Liver (tissue), 9 donors: Measurements from ENCODE around the gene GPC1. TPM values are rescaled to one million over a fixed set of nuclear protein-coding genes. Genes with fewer than 3 reads are reported as not detected.

Experiments
- DNase-seq: peaks from one replicate; pipeline ENCODE4 v3.0.0-alpha.2; 2017; ENCODE audit warnings: low spot score
- H3K27ac ChIP-seq, 2 donors: one replicate each; pipeline ENCODE4 v1.7.0; 2013; ENCODE audit warnings: inconsistent platforms in 2 of 2, low read length in 2 of 2, control low read depth in 1 of 2, low read depth in 1 of 2, mild to moderate bottlenecking in 1 of 2
- H3K27me3 ChIP-seq, 4 donors: one replicate each; pipeline versions ENCODE4 v1.6.1 to v1.7.0; 2013; ENCODE audit warnings: low read length in 3 of 4, inconsistent platforms in 1 of 4, mild to moderate bottlenecking in 1 of 4, moderate library complexity in 1 of 4; ENCODE audit not compliant: control insufficient read depth in 4 of 4, insufficient read depth in 4 of 4
- H3K36me3 ChIP-seq, 4 donors: one replicate each; pipeline versions ENCODE4 v1.6.1 to v1.7.0; 2013; ENCODE audit warnings: low read length in 3 of 4, mild to moderate bottlenecking in 3 of 4, low read depth in 1 of 4, moderate library complexity in 1 of 4; ENCODE audit not compliant: control insufficient read depth in 4 of 4, insufficient read depth in 3 of 4
- H3K4me1 ChIP-seq, 4 donors: one replicate each; pipeline versions ENCODE4 v1.6.1 to v1.7.0; 2013; ENCODE audit warnings: low read length in 3 of 4, mild to moderate bottlenecking in 3 of 4, moderate library complexity in 1 of 4; ENCODE audit not compliant: control insufficient read depth in 4 of 4, insufficient read depth in 4 of 4
- H3K4me3 ChIP-seq, 3 donors: one replicate each; pipeline versions ENCODE4 v1.6.1 to v1.7.0; 2013; ENCODE audit warnings: low read length in 3 of 3, control low read depth in 1 of 3, low read depth in 1 of 3, mild to moderate bottlenecking in 1 of 3
- H3K9ac ChIP-seq, 2 donors: one replicate each; pipeline ENCODE4 v1.7.0; 2013; ENCODE audit warnings: low read length in 2 of 2, mild to moderate bottlenecking in 2 of 2, moderate library complexity in 2 of 2, control low read depth in 1 of 2, low read depth in 1 of 2
- H3K9me3 ChIP-seq, 4 donors: one replicate each; pipeline versions ENCODE4 v1.6.1 to v1.7.0; 2013; ENCODE audit warnings: low read length in 3 of 4; ENCODE audit not compliant: control insufficient read depth in 4 of 4
- EGR1 ChIP-seq, 2 donors: IDR thresholded peaks; 2 replicates each; pipeline ENCODE4 v1.6.1; 2016 to 2018; ENCODE audit warnings: antibody characterized with exemption in 2 of 2, low read depth in 2 of 2
- FOXA1 ChIP-seq: IDR thresholded peaks from 2 replicates; pipeline ENCODE4 v1.6.1; 2016; ENCODE audit warnings: antibody characterized with exemption
- FOXA2 ChIP-seq: IDR thresholded peaks from 2 replicates; pipeline ENCODE4 v1.6.1; 2016; ENCODE audit warnings: antibody characterized with exemption
- GABPA ChIP-seq, 2 donors: IDR thresholded peaks in 1 of 2; conservative IDR thresholded peaks in 1 of 2; 2 replicates each; pipeline ENCODE4 v1.6.1; 2016; ENCODE audit warnings: antibody characterized with exemption in 2 of 2, mild to moderate bottlenecking in 1 of 2, moderate library complexity in 1 of 2
- HNF4A ChIP-seq, 2 donors: conservative IDR thresholded peaks; 2 replicates each; pipeline ENCODE4 v1.6.1; 2016; ENCODE audit warnings: antibody characterized with exemption in 2 of 2, mild to moderate bottlenecking in 2 of 2
- HNF4G ChIP-seq: IDR thresholded peaks from 2 replicates; pipeline ENCODE4 v1.6.1; 2016; ENCODE audit warnings: antibody characterized with exemption
- JUND ChIP-seq, 2 donors: IDR thresholded peaks; 2 replicates each; pipeline ENCODE4 v1.6.1; 2016; ENCODE audit warnings: antibody characterized with exemption in 2 of 2
- NR2F2 ChIP-seq: IDR thresholded peaks from 2 replicates; pipeline ENCODE4 v1.6.1; 2016; ENCODE audit warnings: antibody characterized with exemption
- RAD21 ChIP-seq, 2 donors: IDR thresholded peaks; 2 replicates each; pipeline ENCODE4 v1.6.1; 2016; ENCODE audit warnings: antibody characterized with exemption in 2 of 2, mild to moderate bottlenecking in 2 of 2
- RXRA ChIP-seq, 2 donors: IDR thresholded peaks; 2 replicates each; pipeline ENCODE4 v1.6.1; 2017 to 2018; ENCODE audit warnings: antibody characterized with exemption in 2 of 2, mild to moderate bottlenecking in 1 of 2
- SP1 ChIP-seq: IDR thresholded peaks from 2 replicates; pipeline ENCODE4 v1.6.1; 2018; ENCODE audit warnings: antibody characterized with exemption, mild to moderate bottlenecking
- TAF1 ChIP-seq: conservative IDR thresholded peaks from 2 replicates; pipeline ENCODE4 v1.6.1; 2016; ENCODE audit warnings: antibody characterized with exemption, mild to moderate bottlenecking
- YY1 ChIP-seq: IDR thresholded peaks from 2 replicates; pipeline ENCODE4 v1.6.1; 2016; ENCODE audit warnings: antibody characterized with exemption, mild to moderate bottlenecking
- WGBS: extraction: QIAGEN DNeasy Blood & Tissue Kit; methylation state at CpG from one replicate; pipeline ENCODE4 v1.1.7; 2013; 5-methylcytosine and 5-hydroxymethylcytosine counted together
- polyA plus RNA-seq, 2 donors: library from polyadenylated mRNA; stranded (reverse) in 1 of 2; unstranded in 1 of 2; fragments of 200-250 nt in 1 of 2; fragments of >200 nt in 1 of 2; fragmentation: Nextera tagmentation in 1 of 2; extraction: Ambion mirVana in 1 of 2; gene quantifications; one replicate each; pipeline versions ENCODE4 v1.2.1 to v1.2.3, GENCODE V29; 2013 to 2015
- total RNA-seq, 2 donors: library from RNA; depleted of rRNA; stranded (reverse); fragments of >200 nt; gene quantifications; one replicate each; pipeline ENCODE4 v1.2.3, GENCODE V29; 2014
- TF ChIP-seq, protein P1 (sequence below): IDR thresholded peaks from 2 replicates; pipeline ENCODE4 v1.6.1; 2016; ENCODE audit warnings: antibody characterized with exemption
- TF ChIP-seq, protein P2 (sequence below): IDR thresholded peaks from 2 replicates; pipeline ENCODE4 v1.6.1; 2016; ENCODE audit warnings: antibody characterized with exemption
- TF ChIP-seq, protein P3 (sequence below): IDR thresholded peaks from 2 replicates; pipeline ENCODE4 v1.6.1; 2016; ENCODE audit warnings: antibody characterized with exemption
- TF ChIP-seq, protein P4 (sequence below): IDR thresholded peaks from 2 replicates; pipeline ENCODE4 v1.6.1; 2016; ENCODE audit warnings: antibody characterized with exemption, mild to moderate bottlenecking
- TF ChIP-seq, protein P5 (sequence below): fragments of 150-350 bp; IDR thresholded peaks from 2 replicates; pipeline ENCODE4 v1.5.1; 2017; ENCODE audit warnings: improper control_type of control experiment, low read depth, low read length; ENCODE audit not compliant: missing input control
- donor health status: healthy.
- donor health status: healthy.
- donor health status: healthy.
- donor health status: healthy.
- donor health status: healthy.

Gene GPC1
- total and polyA plus RNA-seq, 4 donors = 3.2 to 41.0 (median 9.1) TPM

DNA sequence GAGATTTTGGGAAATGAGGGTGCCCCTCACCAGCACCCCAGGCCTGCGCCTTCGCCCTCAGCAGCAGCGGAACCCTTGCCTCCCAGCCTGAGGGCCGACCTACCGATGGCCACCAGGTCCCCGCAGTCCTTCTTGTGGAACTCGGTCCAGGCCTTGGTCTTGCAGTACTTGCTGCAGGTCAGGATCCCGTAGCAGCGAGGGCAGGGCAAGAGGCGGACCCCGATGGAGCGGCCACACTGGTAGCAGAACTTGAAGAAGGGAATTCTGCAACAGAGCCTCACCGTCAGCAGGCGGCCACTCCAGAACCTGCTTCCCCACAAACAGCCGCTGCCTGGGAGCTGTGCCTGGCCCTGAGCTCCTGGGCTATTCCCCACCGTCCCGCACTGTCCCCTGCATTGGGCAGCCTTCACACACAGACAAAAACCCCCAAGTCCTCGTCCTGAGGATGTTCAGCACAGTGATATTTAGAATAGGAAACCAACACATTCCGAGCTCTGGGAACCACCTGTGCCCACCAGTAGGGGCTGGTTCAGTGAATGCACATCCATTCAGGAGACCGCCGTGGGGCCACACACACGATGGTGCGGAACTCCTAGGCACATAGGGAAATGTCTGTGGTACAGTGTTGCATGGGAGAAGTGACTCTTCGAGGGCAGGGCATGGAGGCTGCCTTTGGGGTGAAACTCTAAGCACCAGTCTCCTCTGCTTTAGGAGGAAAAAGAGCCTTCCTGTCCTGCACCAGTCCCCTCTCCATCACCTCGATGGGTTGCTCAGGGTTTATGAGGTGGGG is 45.6 kb downstream of the GPC1 start:
- H3K9ac ChIP-seq = no peak overlapping the region
- no peak overlapping the region for H3K27ac ChIP-seq
- TF ChIP-seq NR2F2 = no peak
- TF ChIP-seq EGR1 (IDR thresholded peaks at IDR 0.05; ENCODE audit: low read depth in 2 of 2) = no peak
- no peak for TF ChIP-seq SP1
- TF ChIP-seq FOXA1 = no peak
- no peak for TF ChIP-seq YY1
- no peak for TF ChIP-seq FOXA2
- TF ChIP-seq HNF4G = no peak
- no peak for TF ChIP-seq TAF1
- TF ChIP-seq GABPA (IDR thresholded peaks at IDR 0.05 in 1 of 2, conservative IDR thresholded peaks at IDR 0.05 in 1 of 2) = no peak
- TF ChIP-seq, protein P1, sequence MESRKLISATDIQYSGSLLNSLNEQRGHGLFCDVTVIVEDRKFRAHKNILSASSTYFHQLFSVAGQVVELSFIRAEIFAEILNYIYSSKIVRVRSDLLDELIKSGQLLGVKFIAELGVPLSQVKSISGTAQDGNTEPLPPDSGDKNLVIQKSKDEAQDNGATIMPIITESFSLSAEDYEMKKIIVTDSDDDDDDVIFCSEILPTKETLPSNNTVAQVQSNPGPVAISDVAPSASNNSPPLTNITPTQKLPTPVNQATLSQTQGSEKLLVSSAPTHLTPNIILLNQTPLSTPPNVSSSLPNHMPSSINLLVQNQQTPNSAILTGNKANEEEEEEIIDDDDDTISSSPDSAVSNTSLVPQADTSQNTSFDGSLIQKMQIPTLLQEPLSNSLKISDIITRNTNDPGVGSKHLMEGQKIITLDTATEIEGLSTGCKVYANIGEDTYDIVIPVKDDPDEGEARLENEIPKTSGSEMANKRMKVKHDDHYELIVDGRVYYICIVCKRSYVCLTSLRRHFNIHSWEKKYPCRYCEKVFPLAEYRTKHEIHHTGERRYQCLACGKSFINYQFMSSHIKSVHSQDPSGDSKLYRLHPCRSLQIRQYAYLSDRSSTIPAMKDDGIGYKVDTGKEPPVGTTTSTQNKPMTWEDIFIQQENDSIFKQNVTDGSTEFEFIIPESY = no peak
- TF ChIP-seq, protein P2, sequence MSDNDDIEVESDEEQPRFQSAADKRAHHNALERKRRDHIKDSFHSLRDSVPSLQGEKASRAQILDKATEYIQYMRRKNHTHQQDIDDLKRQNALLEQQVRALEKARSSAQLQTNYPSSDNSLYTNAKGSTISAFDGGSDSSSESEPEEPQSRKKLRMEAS = no peak
- no peak for TF ChIP-seq RAD21 (IDR thresholded peaks at IDR 0.05)
- TF ChIP-seq, protein P3, sequence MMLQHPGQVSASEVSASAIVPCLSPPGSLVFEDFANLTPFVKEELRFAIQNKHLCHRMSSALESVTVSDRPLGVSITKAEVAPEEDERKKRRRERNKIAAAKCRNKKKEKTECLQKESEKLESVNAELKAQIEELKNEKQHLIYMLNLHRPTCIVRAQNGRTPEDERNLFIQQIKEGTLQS = no peak
- TF ChIP-seq JUND (IDR thresholded peaks at IDR 0.05) = no peak
- TF ChIP-seq, protein P4, sequence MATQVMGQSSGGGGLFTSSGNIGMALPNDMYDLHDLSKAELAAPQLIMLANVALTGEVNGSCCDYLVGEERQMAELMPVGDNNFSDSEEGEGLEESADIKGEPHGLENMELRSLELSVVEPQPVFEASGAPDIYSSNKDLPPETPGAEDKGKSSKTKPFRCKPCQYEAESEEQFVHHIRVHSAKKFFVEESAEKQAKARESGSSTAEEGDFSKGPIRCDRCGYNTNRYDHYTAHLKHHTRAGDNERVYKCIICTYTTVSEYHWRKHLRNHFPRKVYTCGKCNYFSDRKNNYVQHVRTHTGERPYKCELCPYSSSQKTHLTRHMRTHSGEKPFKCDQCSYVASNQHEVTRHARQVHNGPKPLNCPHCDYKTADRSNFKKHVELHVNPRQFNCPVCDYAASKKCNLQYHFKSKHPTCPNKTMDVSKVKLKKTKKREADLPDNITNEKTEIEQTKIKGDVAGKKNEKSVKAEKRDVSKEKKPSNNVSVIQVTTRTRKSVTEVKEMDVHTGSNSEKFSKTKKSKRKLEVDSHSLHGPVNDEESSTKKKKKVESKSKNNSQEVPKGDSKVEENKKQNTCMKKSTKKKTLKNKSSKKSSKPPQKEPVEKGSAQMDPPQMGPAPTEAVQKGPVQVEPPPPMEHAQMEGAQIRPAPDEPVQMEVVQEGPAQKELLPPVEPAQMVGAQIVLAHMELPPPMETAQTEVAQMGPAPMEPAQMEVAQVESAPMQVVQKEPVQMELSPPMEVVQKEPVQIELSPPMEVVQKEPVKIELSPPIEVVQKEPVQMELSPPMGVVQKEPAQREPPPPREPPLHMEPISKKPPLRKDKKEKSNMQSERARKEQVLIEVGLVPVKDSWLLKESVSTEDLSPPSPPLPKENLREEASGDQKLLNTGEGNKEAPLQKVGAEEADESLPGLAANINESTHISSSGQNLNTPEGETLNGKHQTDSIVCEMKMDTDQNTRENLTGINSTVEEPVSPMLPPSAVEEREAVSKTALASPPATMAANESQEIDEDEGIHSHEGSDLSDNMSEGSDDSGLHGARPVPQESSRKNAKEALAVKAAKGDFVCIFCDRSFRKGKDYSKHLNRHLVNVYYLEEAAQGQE = no peak
- TF ChIP-seq, protein P5, sequence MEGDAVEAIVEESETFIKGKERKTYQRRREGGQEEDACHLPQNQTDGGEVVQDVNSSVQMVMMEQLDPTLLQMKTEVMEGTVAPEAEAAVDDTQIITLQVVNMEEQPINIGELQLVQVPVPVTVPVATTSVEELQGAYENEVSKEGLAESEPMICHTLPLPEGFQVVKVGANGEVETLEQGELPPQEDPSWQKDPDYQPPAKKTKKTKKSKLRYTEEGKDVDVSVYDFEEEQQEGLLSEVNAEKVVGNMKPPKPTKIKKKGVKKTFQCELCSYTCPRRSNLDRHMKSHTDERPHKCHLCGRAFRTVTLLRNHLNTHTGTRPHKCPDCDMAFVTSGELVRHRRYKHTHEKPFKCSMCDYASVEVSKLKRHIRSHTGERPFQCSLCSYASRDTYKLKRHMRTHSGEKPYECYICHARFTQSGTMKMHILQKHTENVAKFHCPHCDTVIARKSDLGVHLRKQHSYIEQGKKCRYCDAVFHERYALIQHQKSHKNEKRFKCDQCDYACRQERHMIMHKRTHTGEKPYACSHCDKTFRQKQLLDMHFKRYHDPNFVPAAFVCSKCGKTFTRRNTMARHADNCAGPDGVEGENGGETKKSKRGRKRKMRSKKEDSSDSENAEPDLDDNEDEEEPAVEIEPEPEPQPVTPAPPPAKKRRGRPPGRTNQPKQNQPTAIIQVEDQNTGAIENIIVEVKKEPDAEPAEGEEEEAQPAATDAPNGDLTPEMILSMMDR = no peak
- no peak for TF ChIP-seq HNF4A (conservative IDR thresholded peaks at IDR 0.05)
- no peak for TF ChIP-seq RXRA (IDR thresholded peaks at IDR 0.05)
- peaks cover 0 to 2% (median 0%) of the 10 kb centered on the region in 4 donors for H3K9me3 ChIP-seq
- no peak for DNase-seq
- WGBS = 96% methylated on average over 25 of the region's 25 CpGs
- no peaks in the 10 kb centered on the region for H3K36me3 ChIP-seq
- H3K4me1 ChIP-seq = no peaks in the 10 kb centered on the region
- H3K4me3 ChIP-seq = no peak overlapping the region
- H3K27me3 ChIP-seq = no peaks in the 10 kb centered on the region
